Measurements from ENCODE around the gene TYW5. TPM values are rescaled to one million over a fixed set of nuclear protein-coding genes. Genes with fewer than 3 reads are reported as not detected.

Gene TYW5
- polyA plus RNA-seq, 1 of the 3 experiments (the other 2 are of a cell fraction) = 3.6 TPM

- CTCF ChIA-PET = no interaction called here
Measured at GRCh38 chr2:199923924-199924323, 31.4 kb downstream of the TYW5 start.

More at GRCh38 chr2:199923924-199924323, 31.4 kb downstream of the TYW5 start:
- Histone ChIP-seq H3K36me3 (replicated peaks in 1 of 2; ENCODE audit: control insufficient read depth in 1 of 2, insufficient read depth in 2 of 2, low read length in 1 of 2) (peaks cover 25 to 45% of the 10 kb centered on the region in 2 experiments), H3K9me3 (no peaks in the 10 kb centered on the region), H3K27ac (ENCODE audit: low read depth in 2 of 2, low read length in 1 of 2) (no peak overlapping the region), H3K27me3 (ENCODE audit: insufficient read depth) (no peaks in the 10 kb centered on the region), H3F3A (replicated peaks; ENCODE audit: insufficient read depth) (peaks cover 18% of the 10 kb centered on the region), H2AFZ (ENCODE audit: low read depth) (no peak overlapping the region), H3K4me2 (no peak overlapping the region), H3K4me1 (ENCODE audit: control insufficient read depth in 1 of 2, insufficient read depth in 2 of 2, low read depth in 1 of 2, low read length in 1 of 2) (peaks cover 7 to 16% of the 10 kb centered on the region in 2 experiments; a peak in 3 of 4 replicates), H3K4me3 (ENCODE audit: low read depth in 2 of 2, low read length in 1 of 2) (no peak overlapping the region), H3K79me2 (ENCODE audit: insufficient read depth) (peaks cover 93% of the 10 kb centered on the region), H3K9ac (no peak overlapping the region), H4K20me1 (ENCODE audit: insufficient read depth) (no peaks in the 10 kb centered on the region), H3K9me2 (no peaks in the 10 kb centered on the region)
- no peak for DNase-seq
- 90% methylated on average over 2 of the region's 2 CpGs for WGBS (ENCODE audit: low lambda C conversion rate)
- TF ChIP-seq ELF1 (IDR thresholded peaks at IDR 0.05) (no peak), IRF3 (IDR thresholded peaks at IDR 0.05; ENCODE audit: low read depth, low read length) (no peak), TAF1 (IDR thresholded peaks at IDR 0.05; ENCODE audit: borderline replicate concordance, low read depth, low read length) (no peak), NFIC (IDR thresholded peaks at IDR 0.05; ENCODE audit: borderline replicate concordance) (no peak), USF2 (IDR thresholded peaks at IDR 0.05; ENCODE audit: borderline replicate concordance, low read depth, low read length) (no peak), GATA2 (CRISPR knock-in tag; IDR thresholded peaks at IDR 0.05) (no peak), MAX (IDR thresholded peaks at IDR 0.05; ENCODE audit: low read depth) (no peak), RXRA (IDR thresholded peaks at IDR 0.05; ENCODE audit: borderline replicate concordance, low read depth) (no peak), USF1 (IDR thresholded peaks at IDR 0.05; ENCODE audit: borderline replicate concordance, low read depth) (no peak), SIN3A (IDR thresholded peaks at IDR 0.05; ENCODE audit: borderline replicate concordance, low read depth, low read length) (no peak), FOXJ3 (CRISPR knock-in tag; IDR thresholded peaks at IDR 0.05) (no peak), CTCF (IDR thresholded peaks at IDR 0.05) (no peak), FOSL2 (IDR thresholded peaks at IDR 0.05; ENCODE audit: borderline replicate concordance, low read depth) (no peak), MEF2A (IDR thresholded peaks at IDR 0.05; ENCODE audit: borderline replicate concordance, low read depth) (no peak), NRF1 (IDR thresholded peaks at IDR 0.05; ENCODE audit: low read depth, low read length) (no peak), REST (IDR thresholded peaks at IDR 0.05; ENCODE audit: low read depth, low read length) (no peak), POLR2AphosphoS5 (IDR thresholded peaks at IDR 0.05; ENCODE audit: low read depth, low read length) (no peak)
- POLR2A ChIA-PET = no interaction called here
